ENCODE measurements around the gene KRTAP11-1. TPM values are rescaled to one million over a fixed set of nuclear protein-coding genes. Genes with fewer than 3 reads are reported as not detected.

Gene KRTAP11-1
- total RNA-seq, 2 donors from 2014 or later: not detected

Other genes starting within 250 kb of the KRTAP11-1 start
- not detected for gene KRTAP20-2, start 246.4 kb downstream of the KRTAP11-1 start, total RNA-seq
- gene KRTAP20-3, start 238.7 kb downstream of the KRTAP11-1 start, total RNA-seq: not detected
- gene KRTAP21-3, start 162.8 kb downstream of the KRTAP11-1 start, total RNA-seq: not detected
- not detected for gene KRTAP21-2, start 134.3 kb downstream of the KRTAP11-1 start, total RNA-seq
- gene KRTAP21-1, start 126.2 kb downstream of the KRTAP11-1 start, total RNA-seq: not detected
- gene KRTAP8-1, start 68.3 kb downstream of the KRTAP11-1 start, total RNA-seq: not detected
- gene KRTAP7-1, start 51.8 kb downstream of the KRTAP11-1 start, total RNA-seq: not detected
- not detected for gene KRTAP19-8, start 156.9 kb upstream of the KRTAP11-1 start, total RNA-seq